Measurements from ENCODE around the gene CENATAC.

Gene CENATAC

DNA sequence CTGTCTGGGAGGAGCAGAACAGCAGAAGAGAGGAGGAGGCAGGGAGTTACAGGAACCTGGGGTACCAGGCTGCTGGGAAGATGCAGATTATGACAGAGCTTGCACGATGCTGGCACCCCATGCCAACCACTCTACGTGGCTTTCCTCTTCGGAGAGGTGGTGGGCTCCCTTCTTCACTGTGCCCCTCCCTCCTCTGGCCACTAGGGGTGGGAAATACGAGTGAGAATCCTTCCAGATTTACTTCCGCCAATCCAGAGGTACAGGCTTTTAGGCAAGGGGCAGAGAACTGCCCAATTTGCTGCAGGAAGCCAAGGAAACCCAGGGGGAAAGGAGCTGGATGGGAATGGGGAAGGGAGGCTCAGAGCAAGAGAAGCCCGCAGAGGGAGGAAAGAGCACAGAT, 46.8 kb downstream of the CENATAC start:
- H3K79me2 ChIP-seq: no peaks in the 10 kb centered on the region
- TF ChIP-seq, protein P1, sequence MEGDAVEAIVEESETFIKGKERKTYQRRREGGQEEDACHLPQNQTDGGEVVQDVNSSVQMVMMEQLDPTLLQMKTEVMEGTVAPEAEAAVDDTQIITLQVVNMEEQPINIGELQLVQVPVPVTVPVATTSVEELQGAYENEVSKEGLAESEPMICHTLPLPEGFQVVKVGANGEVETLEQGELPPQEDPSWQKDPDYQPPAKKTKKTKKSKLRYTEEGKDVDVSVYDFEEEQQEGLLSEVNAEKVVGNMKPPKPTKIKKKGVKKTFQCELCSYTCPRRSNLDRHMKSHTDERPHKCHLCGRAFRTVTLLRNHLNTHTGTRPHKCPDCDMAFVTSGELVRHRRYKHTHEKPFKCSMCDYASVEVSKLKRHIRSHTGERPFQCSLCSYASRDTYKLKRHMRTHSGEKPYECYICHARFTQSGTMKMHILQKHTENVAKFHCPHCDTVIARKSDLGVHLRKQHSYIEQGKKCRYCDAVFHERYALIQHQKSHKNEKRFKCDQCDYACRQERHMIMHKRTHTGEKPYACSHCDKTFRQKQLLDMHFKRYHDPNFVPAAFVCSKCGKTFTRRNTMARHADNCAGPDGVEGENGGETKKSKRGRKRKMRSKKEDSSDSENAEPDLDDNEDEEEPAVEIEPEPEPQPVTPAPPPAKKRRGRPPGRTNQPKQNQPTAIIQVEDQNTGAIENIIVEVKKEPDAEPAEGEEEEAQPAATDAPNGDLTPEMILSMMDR (IDR thresholded peaks at IDR 0.05): no peak
- no peaks in the 10 kb centered on the region for H3K36me3 ChIP-seq (ENCODE audit: control insufficient read depth, insufficient read depth, low read length)
- no peak overlapping the region for H3K4me3 ChIP-seq (ENCODE audit: low read depth, low read length)
- no peak overlapping the region for H3K9ac ChIP-seq
- no peaks in the 10 kb centered on the region for H3K4me1 ChIP-seq
- no peaks in the 10 kb centered on the region for H3K9me3 ChIP-seq (ENCODE audit: control insufficient read depth, low read length)
- no peaks in the 10 kb centered on the region for H3K27me3 ChIP-seq (ENCODE audit: control insufficient read depth, insufficient read depth, low read length)
- H3K4me2 ChIP-seq (ENCODE audit: low read length): no peak overlapping the region
- H2AFZ ChIP-seq: no peak overlapping the region
- no peak overlapping the region for H3K27ac ChIP-seq

DNA sequence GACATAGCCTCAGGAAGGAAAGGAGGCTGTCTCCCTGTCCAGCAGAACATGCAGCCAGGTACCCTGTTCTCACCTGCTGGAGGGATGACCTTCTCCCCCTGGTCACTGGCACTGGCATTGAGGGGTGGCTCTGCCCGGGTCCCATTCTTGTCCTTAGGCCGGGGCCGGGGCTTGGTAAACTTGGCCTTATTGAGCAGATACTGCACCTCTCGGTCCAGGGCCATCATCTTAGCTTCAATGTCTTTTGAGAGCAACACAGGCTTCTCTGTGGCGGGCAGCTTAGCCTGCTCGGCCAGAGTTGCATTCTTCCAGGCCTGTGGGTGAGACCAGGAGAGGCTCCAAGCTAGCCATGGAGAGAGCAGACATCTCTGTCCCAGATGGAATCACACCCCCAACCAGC, 48.6 kb downstream of the CENATAC start:
- TF ChIP-seq, protein P1 (IDR thresholded peaks at IDR 0.05): no peak
- Histone ChIP-seq H3K9ac (no peak overlapping the region), H3K27me3 (ENCODE audit: control insufficient read depth, insufficient read depth, low read length) (no peaks in the 10 kb centered on the region), H2AFZ (no peak overlapping the region), H3K9me3 (ENCODE audit: control insufficient read depth, low read length) (no peaks in the 10 kb centered on the region), H3K4me2 (ENCODE audit: low read length) (no peak overlapping the region), H3K36me3 (ENCODE audit: control insufficient read depth, insufficient read depth, low read length) (no peaks in the 10 kb centered on the region), H3K4me1 (no peaks in the 10 kb centered on the region), H3K79me2 (no peaks in the 10 kb centered on the region), H3K4me3 (ENCODE audit: low read depth, low read length) (no peak overlapping the region), H3K27ac (no peak overlapping the region)

DNA sequence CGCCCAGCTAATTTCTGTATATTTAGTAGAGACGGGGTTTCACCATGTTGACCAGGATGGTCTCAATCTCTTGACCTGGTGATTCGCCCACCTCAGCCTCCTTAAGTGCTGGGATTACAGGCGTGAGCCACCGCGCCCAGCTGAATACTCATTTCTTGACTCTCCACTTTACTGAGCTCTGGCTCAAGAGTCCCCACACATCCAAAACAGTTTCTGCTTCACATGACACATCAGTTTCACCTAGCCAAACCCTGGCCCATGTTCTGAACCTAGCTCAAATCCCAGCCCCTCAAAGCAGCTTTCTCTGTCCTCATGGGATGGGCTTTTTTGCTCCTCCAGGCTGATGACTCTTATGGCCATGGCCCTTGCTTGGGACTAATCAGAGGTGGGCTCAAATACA, 49.3 kb downstream of the CENATAC start:
- TF ChIP-seq, protein P1 (IDR thresholded peaks at IDR 0.05): no peak
- H3K4me3 ChIP-seq (ENCODE audit: low read depth, low read length): no peak overlapping the region
- no peaks in the 10 kb centered on the region for H3K36me3 ChIP-seq (ENCODE audit: control insufficient read depth, insufficient read depth, low read length)
- no peak overlapping the region for H3K4me2 ChIP-seq (ENCODE audit: low read length)
- H3K9me3 ChIP-seq (ENCODE audit: control insufficient read depth, low read length): no peaks in the 10 kb centered on the region
- no peaks in the 10 kb centered on the region for H3K27me3 ChIP-seq (ENCODE audit: control insufficient read depth, insufficient read depth, low read length)
- H3K79me2 ChIP-seq: no peaks in the 10 kb centered on the region
- H3K27ac ChIP-seq: no peak overlapping the region
- H2AFZ ChIP-seq: no peak overlapping the region
- H3K4me1 ChIP-seq: no peaks in the 10 kb centered on the region
- H3K9ac ChIP-seq: no peak overlapping the region

DNA sequence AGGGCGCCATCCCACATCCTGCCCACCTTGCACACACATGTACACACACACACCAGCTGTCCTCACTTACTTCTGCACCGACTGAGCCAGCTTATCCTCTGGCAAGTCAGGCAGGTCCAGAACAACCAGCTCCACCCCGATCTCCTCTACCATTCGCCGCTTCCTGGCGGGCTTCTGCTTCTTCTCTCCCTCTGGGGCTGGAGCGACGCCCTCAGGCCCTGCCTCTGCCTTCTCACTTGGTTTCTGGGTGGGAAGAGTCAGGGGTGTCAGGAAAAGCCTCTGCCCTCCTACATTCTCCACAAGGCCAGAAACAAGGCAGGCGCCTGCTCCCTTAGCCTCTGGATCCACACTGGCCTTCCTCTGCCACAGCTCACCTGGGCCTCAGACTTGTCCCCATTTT, 50.7 kb downstream of the CENATAC start:
- H3K9ac ChIP-seq: no peak overlapping the region
- H3K36me3 ChIP-seq (ENCODE audit: control insufficient read depth, insufficient read depth, low read length): no peaks in the 10 kb centered on the region
- H3K9me3 ChIP-seq (ENCODE audit: control insufficient read depth, low read length): no peaks in the 10 kb centered on the region
- H3K4me2 ChIP-seq (ENCODE audit: low read length): no peak overlapping the region
- no peaks in the 10 kb centered on the region for H3K79me2 ChIP-seq
- no peak overlapping the region for H3K4me3 ChIP-seq (ENCODE audit: low read depth, low read length)
- H2AFZ ChIP-seq: no peak overlapping the region
- TF ChIP-seq, protein P1 (IDR thresholded peaks at IDR 0.05): no peak
- no peaks in the 10 kb centered on the region for H3K4me1 ChIP-seq
- H3K27me3 ChIP-seq (ENCODE audit: control insufficient read depth, insufficient read depth, low read length): no peaks in the 10 kb centered on the region
- no peak overlapping the region for H3K27ac ChIP-seq

DNA sequence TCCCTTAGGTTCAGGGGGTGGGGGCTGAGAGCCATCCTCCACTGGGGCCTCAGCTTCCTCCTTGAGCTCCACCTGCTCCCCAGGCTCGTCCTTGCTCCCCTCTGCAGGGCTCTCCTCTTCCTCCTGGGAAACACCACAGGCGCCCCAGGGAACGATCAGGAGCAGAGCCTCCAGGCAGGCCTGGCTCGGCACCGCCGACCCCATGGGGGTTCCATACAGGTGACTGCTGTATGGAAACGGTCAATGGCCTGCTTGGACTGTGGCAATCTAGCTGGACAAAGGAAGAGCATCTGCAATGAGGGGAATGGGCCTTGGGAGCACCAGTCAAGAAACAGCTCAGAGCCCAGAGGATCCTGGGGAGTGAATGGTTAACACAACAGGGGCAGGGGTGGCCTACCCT, 51.1 kb downstream of the CENATAC start:
- Histone ChIP-seq H2AFZ (no peak overlapping the region), H3K27ac (no peak overlapping the region), H3K79me2 (no peaks in the 10 kb centered on the region), H3K4me2 (ENCODE audit: low read length) (no peak overlapping the region), H3K9ac (no peak overlapping the region), H3K4me3 (ENCODE audit: low read depth, low read length) (no peak overlapping the region), H3K4me1 (no peaks in the 10 kb centered on the region), H3K27me3 (ENCODE audit: control insufficient read depth, insufficient read depth, low read length) (no peaks in the 10 kb centered on the region), H3K36me3 (ENCODE audit: control insufficient read depth, insufficient read depth, low read length) (no peaks in the 10 kb centered on the region), H3K9me3 (ENCODE audit: control insufficient read depth, low read length) (no peaks in the 10 kb centered on the region)
- TF ChIP-seq, protein P1 (IDR thresholded peaks at IDR 0.05): no peak

All from parathyroid adenoma (tissue), 2 donors.